Measurements from ENCODE around the gene AIDA.

GRCh38 chr1:222734740-222735139, 22.4 kb upstream of the AIDA start:
- no peak for TF ChIP-seq CTCF (IDR thresholded peaks at IDR 0.05)
- TF ChIP-seq POLR2A (IDR thresholded peaks at IDR 0.05) = no peak
